ENCODE measurements around the gene ARTN.

DNA sequence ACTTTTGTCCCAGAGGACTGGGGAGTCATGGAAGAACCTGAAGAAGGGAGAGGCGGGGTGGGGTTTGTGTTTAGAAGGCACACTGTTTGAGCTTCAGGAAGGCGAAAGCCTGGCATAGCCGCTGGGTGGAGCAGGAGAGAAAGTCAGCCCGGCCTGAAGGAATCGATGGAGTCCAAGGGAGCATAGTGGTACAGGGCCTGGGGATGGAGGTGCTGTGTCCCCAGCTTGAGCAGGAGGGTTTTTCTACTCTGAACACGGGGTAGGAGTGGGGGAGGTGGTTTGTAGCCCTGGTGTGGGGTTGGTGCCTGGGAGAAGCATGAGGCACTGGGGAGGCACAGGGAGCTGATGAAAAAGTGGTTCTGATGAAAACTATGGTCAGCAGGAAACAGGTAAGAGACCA lies 53.1 kb downstream of the ARTN start:
- TF ChIP-seq, protein P1, sequence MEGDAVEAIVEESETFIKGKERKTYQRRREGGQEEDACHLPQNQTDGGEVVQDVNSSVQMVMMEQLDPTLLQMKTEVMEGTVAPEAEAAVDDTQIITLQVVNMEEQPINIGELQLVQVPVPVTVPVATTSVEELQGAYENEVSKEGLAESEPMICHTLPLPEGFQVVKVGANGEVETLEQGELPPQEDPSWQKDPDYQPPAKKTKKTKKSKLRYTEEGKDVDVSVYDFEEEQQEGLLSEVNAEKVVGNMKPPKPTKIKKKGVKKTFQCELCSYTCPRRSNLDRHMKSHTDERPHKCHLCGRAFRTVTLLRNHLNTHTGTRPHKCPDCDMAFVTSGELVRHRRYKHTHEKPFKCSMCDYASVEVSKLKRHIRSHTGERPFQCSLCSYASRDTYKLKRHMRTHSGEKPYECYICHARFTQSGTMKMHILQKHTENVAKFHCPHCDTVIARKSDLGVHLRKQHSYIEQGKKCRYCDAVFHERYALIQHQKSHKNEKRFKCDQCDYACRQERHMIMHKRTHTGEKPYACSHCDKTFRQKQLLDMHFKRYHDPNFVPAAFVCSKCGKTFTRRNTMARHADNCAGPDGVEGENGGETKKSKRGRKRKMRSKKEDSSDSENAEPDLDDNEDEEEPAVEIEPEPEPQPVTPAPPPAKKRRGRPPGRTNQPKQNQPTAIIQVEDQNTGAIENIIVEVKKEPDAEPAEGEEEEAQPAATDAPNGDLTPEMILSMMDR (conservative IDR thresholded peaks at IDR 0.05; ENCODE audit: low read depth, low read length): no peak
- no peak for TF ChIP-seq EZH2 (IDR thresholded peaks at IDR 0.05; ENCODE audit: low read length, unreplicated experiment)
- TF ChIP-seq EZH2phosphoT487 (IDR thresholded peaks at IDR 0.05; ENCODE audit: borderline replicate concordance, low read length): no peak

Measured in PC-3 (cell line).